Tibial nerve (tissue), 4 donors: ENCODE results near the gene VSTM2B.

Experiments used
- EP300 ChIP-seq, 2 donors: sonication (generic); formaldehyde crosslinking; IDR thresholded peaks; one replicate each; pipeline ENCODE4 v1.6.1; 2017; ENCODE audit warnings: antibody characterized with exemption in 2 of 2, mild to moderate bottlenecking in 1 of 2
- POLR2A ChIP-seq, 2 donors: fragments of 450-650 bp; IDR thresholded peaks; one replicate each; pipeline ENCODE4 v1.6.1; 2017; ENCODE audit warnings: antibody characterized with exemption in 2 of 2, mild to moderate bottlenecking in 2 of 2, moderate library complexity in 2 of 2
- TF ChIP-seq, protein P1 (sequence below), 5 experiments: fragments of 200-600 bp in 3 of 5; fragments of 450-650 bp in 2 of 5; sonication (generic) in 3 of 5; IDR thresholded peaks; one replicate each; pipeline ENCODE4 v1.5.1; 2016 to 2019; ENCODE audit warnings: antibody characterized with exemption in 5 of 5, mild to moderate bottlenecking in 3 of 5, moderate library complexity in 2 of 5

DNA sequence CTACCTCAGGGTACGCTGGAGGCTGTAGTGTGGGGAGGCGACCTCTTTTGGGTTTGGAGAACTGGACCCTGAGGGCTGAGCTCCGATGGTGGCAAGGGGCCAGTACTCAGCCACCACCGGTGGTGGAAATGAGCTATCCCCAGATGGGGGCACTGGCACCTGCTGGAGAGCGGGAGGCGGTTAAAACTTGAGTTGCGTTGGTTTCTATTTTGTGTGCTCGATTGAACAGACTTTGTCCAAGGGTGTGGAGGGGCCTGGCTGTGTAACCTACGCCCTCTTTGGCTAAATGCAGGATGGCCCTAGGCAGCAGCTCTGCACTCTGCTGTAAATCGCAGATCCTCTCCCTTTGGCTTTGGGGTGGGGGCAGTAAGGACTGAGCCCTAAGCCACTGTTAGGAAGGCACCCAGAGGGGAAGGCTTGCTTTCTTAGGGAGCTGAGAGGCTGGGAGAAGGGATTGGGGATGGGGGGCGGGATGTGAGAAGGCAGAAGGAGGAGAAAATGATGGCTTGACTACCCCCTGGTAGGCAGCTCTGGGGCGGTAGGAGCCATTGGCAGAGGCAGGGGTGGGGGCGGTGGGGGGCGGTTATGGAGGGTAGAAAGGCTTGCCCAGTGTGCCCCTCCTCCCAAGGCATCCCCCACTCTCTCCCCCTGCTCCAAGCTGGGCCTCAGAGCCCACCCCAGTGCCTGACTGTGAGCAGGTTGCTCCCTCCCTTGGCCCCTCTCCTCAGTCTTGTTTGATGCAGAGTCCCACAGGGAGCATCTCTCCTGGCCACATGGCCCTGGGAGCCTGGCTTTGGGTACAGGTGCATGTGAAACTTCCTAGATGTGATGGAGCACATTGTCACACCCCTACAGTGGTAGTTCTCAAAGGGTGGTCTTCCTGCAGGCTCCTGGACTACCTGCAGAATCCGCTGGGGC, 5.0 kb downstream of the VSTM2B start:
- TF ChIP-seq, protein P1, sequence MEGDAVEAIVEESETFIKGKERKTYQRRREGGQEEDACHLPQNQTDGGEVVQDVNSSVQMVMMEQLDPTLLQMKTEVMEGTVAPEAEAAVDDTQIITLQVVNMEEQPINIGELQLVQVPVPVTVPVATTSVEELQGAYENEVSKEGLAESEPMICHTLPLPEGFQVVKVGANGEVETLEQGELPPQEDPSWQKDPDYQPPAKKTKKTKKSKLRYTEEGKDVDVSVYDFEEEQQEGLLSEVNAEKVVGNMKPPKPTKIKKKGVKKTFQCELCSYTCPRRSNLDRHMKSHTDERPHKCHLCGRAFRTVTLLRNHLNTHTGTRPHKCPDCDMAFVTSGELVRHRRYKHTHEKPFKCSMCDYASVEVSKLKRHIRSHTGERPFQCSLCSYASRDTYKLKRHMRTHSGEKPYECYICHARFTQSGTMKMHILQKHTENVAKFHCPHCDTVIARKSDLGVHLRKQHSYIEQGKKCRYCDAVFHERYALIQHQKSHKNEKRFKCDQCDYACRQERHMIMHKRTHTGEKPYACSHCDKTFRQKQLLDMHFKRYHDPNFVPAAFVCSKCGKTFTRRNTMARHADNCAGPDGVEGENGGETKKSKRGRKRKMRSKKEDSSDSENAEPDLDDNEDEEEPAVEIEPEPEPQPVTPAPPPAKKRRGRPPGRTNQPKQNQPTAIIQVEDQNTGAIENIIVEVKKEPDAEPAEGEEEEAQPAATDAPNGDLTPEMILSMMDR (IDR thresholded peaks at IDR 0.05), result no peak
- TF ChIP-seq POLR2A (IDR thresholded peaks at IDR 0.05), result no peak
- no peak for TF ChIP-seq EP300 (IDR thresholded peaks at IDR 0.05)
